ENCODE results near the gene ABHD17A. TPM values are rescaled to one million over a fixed set of nuclear protein-coding genes. Genes with fewer than 3 reads are reported as not detected.

Gene ABHD17A
- total RNA-seq, 1 donor from 2014 or later, result 76.4 TPM

GRCh38 chr19:1850809-1851653 lies 34.3 kb downstream of the ABHD17A start:
- Histone ChIP-seq H3K9me3 (no peaks in the 10 kb centered on the region), H3K27me3 (ENCODE audit: low read depth) (no peaks in the 10 kb centered on the region), H3K4me3 (no peak overlapping the region), H3K27ac (no peak overlapping the region), H3K4me1 (peaks cover 57% of the 10 kb centered on the region), H3K36me3 (no peaks in the 10 kb centered on the region)
- no peak for TF ChIP-seq CTCF (IDR thresholded peaks at IDR 0.05)
- intact Hi-C loops (cut with DNase I), result no loop called here
- DNase-seq, result no peak
- ATAC-seq, result no peak

- Histone ChIP-seq H3K27me3 (ENCODE audit: low read depth) (no peaks in the 10 kb centered on the region), H3K27ac (no peak overlapping the region), H3K9me3 (no peaks in the 10 kb centered on the region), H3K36me3 (peaks cover 4% of the 10 kb centered on the region), H3K4me3 (no peak overlapping the region), H3K4me1 (peaks cover 57% of the 10 kb centered on the region)
- ATAC-seq, result no peak
- intact Hi-C loops (cut with DNase I), result no loop called here
- no peak for TF ChIP-seq CTCF (IDR thresholded peaks at IDR 0.05)
- no peak for DNase-seq
Observed at GRCh38 chr19:1849886-1850398, 35.4 kb downstream of the ABHD17A start.

GRCh38 chr19:1849132-1849474 lies 36.2 kb downstream of the ABHD17A start:
- Histone ChIP-seq H3K9me3 (no peaks in the 10 kb centered on the region), H3K4me3 (no peak overlapping the region), H3K36me3 (peaks cover 7% of the 10 kb centered on the region), H3K27ac (peak overlapping the region; percentile 99), H3K27me3 (ENCODE audit: low read depth) (no peaks in the 10 kb centered on the region), H3K4me1 (peaks cover 57% of the 10 kb centered on the region)
- TF ChIP-seq CTCF (IDR thresholded peaks at IDR 0.05), result no peak
- DNase-seq (no peak), ATAC-seq (no peak)
- intact Hi-C loops (cut with DNase I), result no loop called here

- DNase-seq (peak; percentile 97), ATAC-seq (peak; percentile 91 to 93)
- intact Hi-C loops (cut with DNase I), result no loop called here
- Histone ChIP-seq H3K27me3 (ENCODE audit: low read depth) (no peaks in the 10 kb centered on the region), H3K9me3 (no peaks in the 10 kb centered on the region), H3K36me3 (peaks cover 11% of the 10 kb centered on the region), H3K4me3 (peak within 1 kb of the TSS; percentile 90), H3K4me1 (peaks cover 57% of the 10 kb centered on the region), H3K27ac (peak within 1 kb of the TSS; percentile 99)
- TF ChIP-seq CTCF (IDR thresholded peaks at IDR 0.05), result peak; percentile 91
Observed at GRCh38 chr19:1848399-1849131, 36.7 kb downstream of the ABHD17A start, which contains the start of gene REXO1. REXO1 (minus strand) TSS chr19:1848483; CDS start chr19:1848358, 125 bp downstream.

- DNase-seq (no peak), ATAC-seq (peak; percentile 2 to 6)
- peak overlapping the region; percentile 90 for H3K4me3 ChIP-seq
- H3K4me1 ChIP-seq, result peaks cover 57% of the 10 kb centered on the region
- peak overlapping the region; percentile 99 for H3K27ac ChIP-seq
- H3K36me3 ChIP-seq, result peaks cover 11% of the 10 kb centered on the region
- TF ChIP-seq CTCF (IDR thresholded peaks at IDR 0.05), result no peak
- intact Hi-C loops (cut with DNase I), result no loop called here
- H3K27me3 ChIP-seq (ENCODE audit: low read depth), result no peaks in the 10 kb centered on the region
- no peaks in the 10 kb centered on the region for H3K9me3 ChIP-seq
Observed at GRCh38 chr19:1847684-1848398, 37.5 kb downstream of the ABHD17A start.

Measured in lower lobe of right lung (tissue), 2 donors.